GM23338 (cell line): ENCODE results near the gene PCNT. TPM values are rescaled to one million over a fixed set of nuclear protein-coding genes. Genes with fewer than 3 reads are reported as not detected.

Source experiments
- ATAC-seq: fragments of 200-7000 bp; cut with Tn5 transposase; 3 replicates; pipeline ENCODE4 v1.9.1; 2020
- DNase-seq: peaks from one replicate; pipeline ENCODE4 v3.0.0-alpha.2; 2015; ENCODE audit warnings: low spot score
- H2AFZ ChIP-seq: fragments of 200-600 bp; sonication (generic); 2 replicates; pipeline ENCODE4 v1.8.0; 2016; ENCODE audit warnings: antibody characterized with exemption, mild to moderate bottlenecking, moderate library complexity
- H3F3A ChIP-seq: fragments of 200-600 bp; sonication (generic); replicated peaks from 2 replicates; pipeline ENCODE4 v1.8.0; 2017; ENCODE audit warnings: antibody characterized with exemption, mixed run types, low read depth
- H3K27ac ChIP-seq: fragments of 200-600 bp; sonication (generic); 2 replicates; pipeline ENCODE4 v1.6.1; 2016; ENCODE audit warnings: low read depth
- H3K27me3 ChIP-seq: fragments of 200-600 bp; sonication (generic); 2 replicates; pipeline ENCODE4 v1.8.0; 2016; ENCODE audit warnings: mild to moderate bottlenecking, mixed run types, moderate library complexity; ENCODE audit not compliant: insufficient read depth
- H3K36me3 ChIP-seq: fragments of 200-600 bp; sonication (generic); 2 replicates; pipeline ENCODE4 v1.8.0; 2016; ENCODE audit warnings: mild to moderate bottlenecking; ENCODE audit not compliant: insufficient read depth
- H3K4me1 ChIP-seq: fragments of 200-600 bp; sonication (generic); 2 replicates; pipeline ENCODE4 v1.8.0; 2016; ENCODE audit warnings: mild to moderate bottlenecking, moderate library complexity; ENCODE audit not compliant: insufficient read depth
- H3K4me2 ChIP-seq: fragments of 200-600 bp; sonication (generic); 2 replicates; pipeline ENCODE4 v1.7.1; 2017; ENCODE audit warnings: mixed run types
- H3K4me3 ChIP-seq: fragments of 200-600 bp; sonication (generic); 2 replicates; pipeline ENCODE4 v1.6.1; 2016; ENCODE audit warnings: mixed run types
- H3K79me2 ChIP-seq: fragments of 200-600 bp; sonication (generic); replicated peaks from 2 replicates; pipeline ENCODE4 v1.8.0; 2017; ENCODE audit warnings: mild to moderate bottlenecking; ENCODE audit not compliant: insufficient read depth
- H3K9me2 ChIP-seq: fragments of 200-600 bp; sonication (generic); 2 replicates; pipeline ENCODE4 v1.8.0; 2017; ENCODE audit not compliant: insufficient read depth
- H4K20me1 ChIP-seq: fragments of 200-600 bp; sonication (generic); replicated peaks from 2 replicates; pipeline ENCODE4 v1.8.0; 2017; ENCODE audit warnings: mild to moderate bottlenecking; ENCODE audit not compliant: insufficient read depth
- H3K27ac Mint-ChIP-seq: 2 replicates; pipeline ENCODE4 v1.8.0; 2020; ENCODE audit warnings: inconsistent platforms, mild to moderate bottlenecking, moderate library complexity, mixed read lengths
- H3K27me3 Mint-ChIP-seq: 3 replicates; pipeline ENCODE4 v1.8.0; 2022; ENCODE audit warnings: low read depth, mild to moderate bottlenecking, moderate library complexity, mixed read lengths, inconsistent platforms; ENCODE audit not compliant: insufficient read depth, poor library complexity
- H3K36me3 Mint-ChIP-seq: 3 replicates; pipeline ENCODE4 v1.8.0; 2021; ENCODE audit warnings: low read depth, mild to moderate bottlenecking, inconsistent platforms, moderate library complexity, mixed read lengths
- H3K4me1 Mint-ChIP-seq: 3 replicates; pipeline ENCODE4 v1.8.0; 2020; ENCODE audit warnings: mild to moderate bottlenecking, inconsistent platforms, mixed read lengths
- H3K4me3 Mint-ChIP-seq: 3 replicates; pipeline ENCODE4 v1.8.0; 2021; ENCODE audit warnings: moderate library complexity, mild to moderate bottlenecking, inconsistent platforms, mixed read lengths
- H3K9me3 Mint-ChIP-seq: 3 replicates; pipeline ENCODE4 v1.8.0; 2020; ENCODE audit warnings: moderate library complexity, mild to moderate bottlenecking, inconsistent platforms, mixed read lengths
- CREB1 ChIP-seq: fragments of 250-450 bp; sonication (Bioruptor Pico); IDR thresholded peaks from 2 replicates; pipeline ENCODE4 v1.5.0; 2020; ENCODE audit warnings: low read depth, mild to moderate bottlenecking, moderate library complexity
- ETS1 ChIP-seq: IDR thresholded peaks from 2 replicates; pipeline ENCODE4 v1.6.1; 2016; ENCODE audit warnings: antibody characterized with exemption
- EZH2 ChIP-seq: fragments of 200-600 bp; sonication (generic); IDR thresholded peaks from one replicate; pipeline ENCODE4 v1.8.0; 2017; ENCODE audit warnings: antibody characterized with exemption, mild to moderate bottlenecking, low read depth; ENCODE audit not compliant: unreplicated experiment
- EZH2phosphoT487 ChIP-seq: fragments of 200-600 bp; sonication (generic); IDR thresholded peaks from one replicate; pipeline ENCODE4 v1.8.1; 2018; ENCODE audit warnings: antibody characterized with exemption; ENCODE audit not compliant: unreplicated experiment
- JUNB ChIP-seq: IDR thresholded peaks from one replicate; pipeline ENCODE4 v1.6.1; 2016; ENCODE audit warnings: antibody characterized with exemption; ENCODE audit not compliant: unreplicated experiment
- NANOG ChIP-seq: IDR thresholded peaks from 2 replicates; pipeline ENCODE4 v1.6.1; 2016; ENCODE audit warnings: antibody characterized with exemption, borderline replicate concordance
- POLR2AphosphoS5 ChIP-seq: IDR thresholded peaks from 2 replicates; pipeline ENCODE4 v1.6.1; 2016; ENCODE audit warnings: antibody characterized with exemption, low read depth
- STAT1 ChIP-seq: IDR thresholded peaks from one replicate; pipeline ENCODE4 v1.6.1; 2016; ENCODE audit warnings: antibody characterized with exemption; ENCODE audit not compliant: unreplicated experiment
- ZNF114 ChIP-seq: fragments of 250-450 bp; sonication (Bioruptor Pico); IDR thresholded peaks from 2 replicates; pipeline ENCODE4 v1.5.0; 2020; ENCODE audit warnings: mild to moderate bottlenecking, moderate library complexity
- ZNF331 ChIP-seq: fragments of 250-450 bp; sonication (Bioruptor Pico); IDR thresholded peaks from 2 replicates; pipeline ENCODE4 v1.5.0; 2020; ENCODE audit warnings: low read depth, mild to moderate bottlenecking, moderate library complexity
- ZNF462 ChIP-seq: fragments of 250-450 bp; sonication (Bioruptor Pico); IDR thresholded peaks from 2 replicates; pipeline ENCODE4 v1.5.0; 2020; ENCODE audit warnings: mild to moderate bottlenecking, moderate library complexity
- polyA plus RNA-seq: library from polyadenylated mRNA; unstranded; fragments of >200 nt; fragmentation: Nextera tagmentation; extraction: Ambion mirVana; gene quantifications from 2 replicates; pipeline ENCODE4 v1.2.1, GENCODE V29; 2016
- total RNA-seq: library from RNA; depleted of rRNA; stranded (reverse); fragments of >200 nt; shearing (Covaris generic); gene quantifications from 2 replicates; pipeline ENCODE4 v1.2.3, GENCODE V29; 2014
- TF ChIP-seq, protein P1 (sequence below), 2 experiments: fragments of 200-600 bp in 1 of 2; sonication (generic) in 1 of 2; conservative IDR thresholded peaks; 2 replicates each; pipeline versions ENCODE4 v1.5.1 to v1.6.1; 2016 to 2017; ENCODE audit warnings: antibody characterized with exemption in 2 of 2, low read depth in 2 of 2, mild to moderate bottlenecking in 2 of 2, moderate library complexity in 1 of 2
- TF ChIP-seq, protein P2 (sequence below): IDR thresholded peaks from one replicate; pipeline ENCODE4 v1.6.1; 2018; ENCODE audit warnings: antibody characterized with exemption; ENCODE audit not compliant: unreplicated experiment

The PCNT gene
- total and polyA plus RNA-seq, 2 experiments from 2014 or later = 39.6 to 46.1 TPM

- TF ChIP-seq EZH2phosphoT487 (no peak), ETS1 (no peak), ZNF114 (CRISPR knock-in tag) (no peak), NANOG (no peak), ZNF331 (no peak), CREB1 (CRISPR knock-in tag) (no peak), ZNF462 (CRISPR knock-in tag) (no peak), EZH2 (no peak), JUNB (no peak), STAT1 (no peak), POLR2AphosphoS5 (no peak)
- TF ChIP-seq, protein P1, sequence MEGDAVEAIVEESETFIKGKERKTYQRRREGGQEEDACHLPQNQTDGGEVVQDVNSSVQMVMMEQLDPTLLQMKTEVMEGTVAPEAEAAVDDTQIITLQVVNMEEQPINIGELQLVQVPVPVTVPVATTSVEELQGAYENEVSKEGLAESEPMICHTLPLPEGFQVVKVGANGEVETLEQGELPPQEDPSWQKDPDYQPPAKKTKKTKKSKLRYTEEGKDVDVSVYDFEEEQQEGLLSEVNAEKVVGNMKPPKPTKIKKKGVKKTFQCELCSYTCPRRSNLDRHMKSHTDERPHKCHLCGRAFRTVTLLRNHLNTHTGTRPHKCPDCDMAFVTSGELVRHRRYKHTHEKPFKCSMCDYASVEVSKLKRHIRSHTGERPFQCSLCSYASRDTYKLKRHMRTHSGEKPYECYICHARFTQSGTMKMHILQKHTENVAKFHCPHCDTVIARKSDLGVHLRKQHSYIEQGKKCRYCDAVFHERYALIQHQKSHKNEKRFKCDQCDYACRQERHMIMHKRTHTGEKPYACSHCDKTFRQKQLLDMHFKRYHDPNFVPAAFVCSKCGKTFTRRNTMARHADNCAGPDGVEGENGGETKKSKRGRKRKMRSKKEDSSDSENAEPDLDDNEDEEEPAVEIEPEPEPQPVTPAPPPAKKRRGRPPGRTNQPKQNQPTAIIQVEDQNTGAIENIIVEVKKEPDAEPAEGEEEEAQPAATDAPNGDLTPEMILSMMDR (conservative IDR thresholded peaks at IDR 0.05; ENCODE audit: low read depth in 2 of 2) = no peak
- TF ChIP-seq, protein P2, sequence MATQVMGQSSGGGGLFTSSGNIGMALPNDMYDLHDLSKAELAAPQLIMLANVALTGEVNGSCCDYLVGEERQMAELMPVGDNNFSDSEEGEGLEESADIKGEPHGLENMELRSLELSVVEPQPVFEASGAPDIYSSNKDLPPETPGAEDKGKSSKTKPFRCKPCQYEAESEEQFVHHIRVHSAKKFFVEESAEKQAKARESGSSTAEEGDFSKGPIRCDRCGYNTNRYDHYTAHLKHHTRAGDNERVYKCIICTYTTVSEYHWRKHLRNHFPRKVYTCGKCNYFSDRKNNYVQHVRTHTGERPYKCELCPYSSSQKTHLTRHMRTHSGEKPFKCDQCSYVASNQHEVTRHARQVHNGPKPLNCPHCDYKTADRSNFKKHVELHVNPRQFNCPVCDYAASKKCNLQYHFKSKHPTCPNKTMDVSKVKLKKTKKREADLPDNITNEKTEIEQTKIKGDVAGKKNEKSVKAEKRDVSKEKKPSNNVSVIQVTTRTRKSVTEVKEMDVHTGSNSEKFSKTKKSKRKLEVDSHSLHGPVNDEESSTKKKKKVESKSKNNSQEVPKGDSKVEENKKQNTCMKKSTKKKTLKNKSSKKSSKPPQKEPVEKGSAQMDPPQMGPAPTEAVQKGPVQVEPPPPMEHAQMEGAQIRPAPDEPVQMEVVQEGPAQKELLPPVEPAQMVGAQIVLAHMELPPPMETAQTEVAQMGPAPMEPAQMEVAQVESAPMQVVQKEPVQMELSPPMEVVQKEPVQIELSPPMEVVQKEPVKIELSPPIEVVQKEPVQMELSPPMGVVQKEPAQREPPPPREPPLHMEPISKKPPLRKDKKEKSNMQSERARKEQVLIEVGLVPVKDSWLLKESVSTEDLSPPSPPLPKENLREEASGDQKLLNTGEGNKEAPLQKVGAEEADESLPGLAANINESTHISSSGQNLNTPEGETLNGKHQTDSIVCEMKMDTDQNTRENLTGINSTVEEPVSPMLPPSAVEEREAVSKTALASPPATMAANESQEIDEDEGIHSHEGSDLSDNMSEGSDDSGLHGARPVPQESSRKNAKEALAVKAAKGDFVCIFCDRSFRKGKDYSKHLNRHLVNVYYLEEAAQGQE = no peak
- no peak for DNase-seq
- Histone ChIP-seq H3K27me3 (no peaks in the 10 kb centered on the region), H4K20me1 (peaks cover 24% of the 10 kb centered on the region), H3K36me3 (peaks cover 10% of the 10 kb centered on the region), H3F3A (peaks cover 30% of the 10 kb centered on the region), H3K27ac (peak overlapping the region; percentile 96), H2AFZ (no peak overlapping the region), H3K9me2 (no peaks in the 10 kb centered on the region), H3K4me3 (peak overlapping the region; percentile 83), H3K79me2 (peaks cover 51% of the 10 kb centered on the region), H3K4me1 (peaks cover 46% of the 10 kb centered on the region), H3K4me2 (peak overlapping the region; percentile 91)
- no peak for ATAC-seq
- Mint-ChIP-seq H3K4me1 (peaks cover 43% of the 10 kb centered on the region), H3K27ac (peak overlapping the region; percentile 91), H3K36me3 (peaks cover 47% of the 10 kb centered on the region), H3K4me3 (peak overlapping the region; percentile 91), H3K9me3 (no peaks in the 10 kb centered on the region), H3K27me3 (peaks cover 8% of the 10 kb centered on the region)
These were observed 36.4 kb upstream of the PCNT start for GRCh38 chr21:46287541-46287940.
